ENCODE results near the gene KLC1. TPM values are rescaled to one million over a fixed set of nuclear protein-coding genes. Genes with fewer than 3 reads are reported as not detected.

The KLC1 gene
- total RNA-seq, 3 donors from 2014 or later: 99.3 to 188 (median 104) TPM

DNA sequence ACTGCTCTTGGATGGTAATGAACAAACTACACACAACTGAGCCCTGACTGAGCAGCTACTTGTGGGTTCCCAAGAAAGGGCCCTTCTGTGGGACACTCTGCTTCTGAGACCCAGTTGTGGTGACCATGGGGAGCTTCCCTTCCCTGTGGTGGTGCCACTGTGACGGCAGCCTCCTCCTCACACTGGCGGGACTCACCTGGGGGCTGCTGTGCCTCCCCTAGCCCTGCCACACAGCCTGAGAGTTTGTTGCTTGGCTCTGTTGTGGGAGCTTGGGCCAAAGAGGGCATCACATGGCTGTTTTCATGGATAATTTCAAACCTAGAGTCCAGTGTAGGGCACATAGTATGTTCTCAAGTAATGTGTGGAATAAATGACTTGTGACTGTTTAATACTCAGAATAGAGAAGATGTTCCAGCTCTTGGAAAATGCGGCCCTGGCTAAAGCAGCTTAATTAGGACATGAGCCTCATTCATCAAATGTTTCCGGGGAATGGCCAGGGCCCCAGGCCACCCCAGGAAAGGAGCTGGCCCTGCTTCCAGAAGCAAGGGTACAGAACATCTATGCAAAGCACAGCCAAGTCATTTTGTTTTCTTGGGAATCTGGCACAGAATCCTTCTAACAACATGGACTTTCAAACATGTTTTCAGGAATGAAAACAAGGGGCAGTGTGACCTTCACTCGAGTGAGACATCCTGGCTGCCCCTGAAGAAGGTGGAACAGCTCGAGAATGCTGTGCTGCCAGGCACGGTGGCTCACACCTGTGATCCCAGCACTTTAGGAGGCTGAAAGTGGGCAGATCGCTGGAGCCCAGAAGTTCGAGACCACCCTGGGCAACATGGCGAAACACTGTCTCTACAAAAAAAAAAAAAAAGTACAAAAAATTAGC, 107.8 kb downstream of the KLC1 start:
- ATAC-seq (no peak), DNase-seq (no peak)
- no peak overlapping the region for H3K4me3 ChIP-seq
- no peaks in the 10 kb centered on the region for H3K36me3 ChIP-seq (ENCODE audit: low read depth)
- intact Hi-C loops (cut with DNase I, micrococcal nuclease): no loop called here
- no peaks in the 10 kb centered on the region for H3K4me1 ChIP-seq (ENCODE audit: low read depth)
- TF ChIP-seq, protein P1, sequence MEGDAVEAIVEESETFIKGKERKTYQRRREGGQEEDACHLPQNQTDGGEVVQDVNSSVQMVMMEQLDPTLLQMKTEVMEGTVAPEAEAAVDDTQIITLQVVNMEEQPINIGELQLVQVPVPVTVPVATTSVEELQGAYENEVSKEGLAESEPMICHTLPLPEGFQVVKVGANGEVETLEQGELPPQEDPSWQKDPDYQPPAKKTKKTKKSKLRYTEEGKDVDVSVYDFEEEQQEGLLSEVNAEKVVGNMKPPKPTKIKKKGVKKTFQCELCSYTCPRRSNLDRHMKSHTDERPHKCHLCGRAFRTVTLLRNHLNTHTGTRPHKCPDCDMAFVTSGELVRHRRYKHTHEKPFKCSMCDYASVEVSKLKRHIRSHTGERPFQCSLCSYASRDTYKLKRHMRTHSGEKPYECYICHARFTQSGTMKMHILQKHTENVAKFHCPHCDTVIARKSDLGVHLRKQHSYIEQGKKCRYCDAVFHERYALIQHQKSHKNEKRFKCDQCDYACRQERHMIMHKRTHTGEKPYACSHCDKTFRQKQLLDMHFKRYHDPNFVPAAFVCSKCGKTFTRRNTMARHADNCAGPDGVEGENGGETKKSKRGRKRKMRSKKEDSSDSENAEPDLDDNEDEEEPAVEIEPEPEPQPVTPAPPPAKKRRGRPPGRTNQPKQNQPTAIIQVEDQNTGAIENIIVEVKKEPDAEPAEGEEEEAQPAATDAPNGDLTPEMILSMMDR (IDR thresholded peaks at IDR 0.05): no peak
- H3K9me3 ChIP-seq: no peaks in the 10 kb centered on the region

- Histone ChIP-seq H3K4me3 (no peak overlapping the region), H3K9me3 (no peaks in the 10 kb centered on the region), H3K36me3 (ENCODE audit: low read depth) (no peaks in the 10 kb centered on the region), H3K4me1 (ENCODE audit: low read depth) (no peaks in the 10 kb centered on the region)
- TF ChIP-seq, protein P1 (IDR thresholded peaks at IDR 0.05): no peak
- no peak for DNase-seq
- no peak for ATAC-seq
- intact Hi-C loops (cut with DNase I, micrococcal nuclease): no loop called here
Observed at GRCh38 chr14:103737432-103738045, 108.5 kb downstream of the KLC1 start.

- ATAC-seq (no peak), DNase-seq (no peak)
- intact Hi-C loops (cut with DNase I, micrococcal nuclease): no loop called here
- H3K4me1 ChIP-seq (ENCODE audit: low read depth): no peaks in the 10 kb centered on the region
- TF ChIP-seq, protein P1 (IDR thresholded peaks at IDR 0.05): no peak
- no peaks in the 10 kb centered on the region for H3K9me3 ChIP-seq
- no peak overlapping the region for H3K4me3 ChIP-seq
- H3K36me3 ChIP-seq (ENCODE audit: low read depth): no peaks in the 10 kb centered on the region
Observed at GRCh38 chr14:103738166-103738565, 109.2 kb downstream of the KLC1 start.

- DNase-seq: no peak
- H3K9me3 ChIP-seq: no peaks in the 10 kb centered on the region
- no peaks in the 10 kb centered on the region for H3K4me1 ChIP-seq (ENCODE audit: low read depth)
- TF ChIP-seq, protein P1 (IDR thresholded peaks at IDR 0.05): no peak
- no peak overlapping the region for H3K4me3 ChIP-seq
- H3K36me3 ChIP-seq (ENCODE audit: low read depth): no peaks in the 10 kb centered on the region
- ATAC-seq: no peak
- intact Hi-C loops (cut with DNase I, micrococcal nuclease): no loop called here
Observed at GRCh38 chr14:103738701-103739451, 109.9 kb downstream of the KLC1 start.

DNA sequence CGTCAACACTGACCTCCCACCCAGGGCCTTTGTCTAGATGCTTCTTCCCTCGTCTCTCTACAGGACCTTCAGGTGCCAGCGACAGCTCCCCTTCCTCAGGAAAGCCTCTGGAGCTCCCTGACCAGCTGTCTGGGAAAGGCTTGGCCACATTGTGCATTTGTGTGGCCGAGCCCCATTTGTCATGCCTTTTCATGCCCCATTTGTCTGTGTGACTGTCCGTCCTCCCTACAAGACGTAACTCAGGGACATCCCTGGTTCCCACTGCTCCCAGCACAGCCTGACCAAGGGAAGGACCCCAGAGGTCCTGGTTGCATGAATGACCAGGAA, 110.4 kb downstream of the KLC1 start:
- Histone ChIP-seq H3K36me3 (ENCODE audit: low read depth) (no peaks in the 10 kb centered on the region), H3K4me3 (no peak overlapping the region), H3K9me3 (no peaks in the 10 kb centered on the region), H3K4me1 (ENCODE audit: low read depth) (no peaks in the 10 kb centered on the region)
- DNase-seq (no peak), ATAC-seq (no peak)
- TF ChIP-seq, protein P1 (IDR thresholded peaks at IDR 0.05): no peak
- intact Hi-C loops (cut with DNase I, micrococcal nuclease): no loop called here

Data from mucosa of descending colon (tissue), 3 donors.